Esophagus (tissue), 2 donors: ENCODE data around the gene MAP2K3. TPM values are rescaled to one million over a fixed set of nuclear protein-coding genes. Genes with fewer than 3 reads are reported as not detected.
"Not testable (repeated sequence)": the region's sequence is repeated elsewhere in the genome, so short reads cannot be mapped to it uniquely, and the experiment has no call there.

Experiments
- H3K27ac ChIP-seq, 2 donors: one replicate each; pipeline ENCODE4 v1.5.1; 2013; ENCODE audit warnings: low read depth in 2 of 2, mild to moderate bottlenecking in 2 of 2, inconsistent platforms in 1 of 2, low read length in 1 of 2, moderate library complexity in 1 of 2
- H3K27me3 ChIP-seq, 2 donors: one replicate each; pipeline ENCODE4 v1.6.1; 2013; ENCODE audit warnings: low read length in 2 of 2, control low read depth in 1 of 2, mild to moderate bottlenecking in 1 of 2; ENCODE audit not compliant: insufficient read depth in 2 of 2, control insufficient read depth in 1 of 2
- H3K36me3 ChIP-seq, 2 donors: one replicate each; pipeline ENCODE4 v1.6.1; 2013; ENCODE audit warnings: low read length in 1 of 2; ENCODE audit not compliant: control insufficient read depth in 2 of 2, insufficient read depth in 2 of 2
- H3K4me1 ChIP-seq, 2 donors: one replicate each; pipeline ENCODE4 v1.6.1; 2013; ENCODE audit warnings: low read length in 1 of 2; ENCODE audit not compliant: control insufficient read depth in 2 of 2, insufficient read depth in 2 of 2
- H3K4me3 ChIP-seq, 2 donors: one replicate each; pipeline ENCODE4 v1.5.1; 2013; ENCODE audit warnings: low read length in 2 of 2, mild to moderate bottlenecking in 2 of 2, low read depth in 1 of 2, moderate library complexity in 1 of 2
- H3K9me3 ChIP-seq, 2 donors: one replicate each; pipeline ENCODE4 v1.6.1; 2013; ENCODE audit warnings: mild to moderate bottlenecking in 2 of 2, low read depth in 1 of 2, low read length in 1 of 2, moderate library complexity in 1 of 2; ENCODE audit not compliant: control insufficient read depth in 2 of 2, insufficient read depth in 1 of 2
- WGBS, 2 donors: extraction: QIAGEN DNeasy Blood & Tissue Kit; methylation state at CpG; one replicate each; pipeline ENCODE4 v1.1.7; 2013; 5-methylcytosine and 5-hydroxymethylcytosine counted together
- polyA plus RNA-seq, 2 donors: library from polyadenylated mRNA; stranded (reverse); fragments of 200-250 nt; gene quantifications; one replicate each; pipeline ENCODE4 v1.2.3, GENCODE V29; 2013
- donor health status: healthy with polysubstance abuse.
- donor health status: Bipolar disorder and iron deficiency.

MAP2K3 gene
- polyA plus RNA-seq, 2 donors: 35.5 to 39.8 TPM

GRCh38 chr17:21307273-21307625, 22.7 kb downstream of the MAP2K3 start:
- not testable (repeated sequence) for H3K27ac ChIP-seq, H3K9me3 ChIP-seq, H3K4me1 ChIP-seq, H3K4me3 ChIP-seq, H3K27me3 ChIP-seq
- H3K36me3 ChIP-seq: peaks cover 8 to 37% of the 10 kb centered on the region in 2 donors
- WGBS, 2 donors: 37 to 81% methylated on average over 3 to 5 of the region's 5 CpGs

- H3K27me3 ChIP-seq, H3K27ac ChIP-seq, H3K4me3 ChIP-seq, H3K9me3 ChIP-seq, H3K4me1 ChIP-seq: not testable (repeated sequence)
- peaks cover 10 to 31% of the 10 kb centered on the region in 2 donors for H3K36me3 ChIP-seq
- WGBS, 2 donors: 93 to 95% methylated on average over 6 of the region's 6 CpGs
These were observed 24.4 kb downstream of the MAP2K3 start for GRCh38 chr17:21308931-21309381.

DNA sequence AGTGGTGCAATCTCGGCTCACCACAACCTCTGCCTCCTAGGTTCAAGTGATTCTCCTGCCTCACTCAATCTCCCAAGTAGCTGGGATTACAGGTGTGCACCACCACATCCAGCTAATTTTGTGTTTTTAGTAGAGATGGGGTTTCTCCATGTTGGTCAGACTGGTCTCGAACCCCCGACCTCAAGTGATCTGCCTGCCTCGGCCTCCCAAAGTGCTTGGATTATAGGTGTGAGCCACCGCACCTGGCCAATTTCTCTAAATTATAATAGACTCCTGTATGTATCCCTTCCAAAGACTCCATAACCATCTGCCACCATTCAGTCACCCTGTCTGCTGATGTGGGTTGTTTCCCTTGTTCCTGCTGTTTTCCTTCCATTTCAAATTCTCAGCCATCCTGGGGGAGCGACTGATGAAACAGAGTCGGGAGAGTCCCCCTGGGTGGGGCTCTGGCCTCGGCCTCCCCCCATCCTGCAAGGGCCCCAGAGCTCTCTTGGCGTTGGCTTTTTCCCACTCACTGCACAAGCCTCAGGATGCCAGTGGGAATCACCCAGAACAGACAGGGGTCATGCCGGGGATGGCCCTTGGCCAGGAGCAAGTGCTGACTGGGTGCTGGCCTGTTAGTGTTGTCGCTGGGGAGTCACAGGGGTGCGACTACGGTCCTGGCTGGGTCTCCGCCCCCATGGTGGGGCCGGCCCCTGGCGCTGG, 25.7 kb downstream of the MAP2K3 start:
- not testable (repeated sequence) for H3K27me3 ChIP-seq, H3K4me1 ChIP-seq, H3K9me3 ChIP-seq, H3K27ac ChIP-seq, H3K4me3 ChIP-seq
- WGBS, 2 donors: 85 to 88% methylated on average over 15 to 16 of the region's 16 CpGs
- H3K36me3 ChIP-seq: peaks cover 12 to 28% of the 10 kb centered on the region in 2 donors

- not testable (repeated sequence) for H3K27ac ChIP-seq, H3K9me3 ChIP-seq, H3K27me3 ChIP-seq, H3K4me1 ChIP-seq, H3K4me3 ChIP-seq
- peaks cover 12 to 30% of the 10 kb centered on the region in 2 donors for H3K36me3 ChIP-seq
- WGBS, 2 donors: 71 to 76% methylated on average over 20 to 22 of the region's 22 CpGs
These were observed 26.5 kb downstream of the MAP2K3 start for GRCh38 chr17:21310766-21311602.

DNA sequence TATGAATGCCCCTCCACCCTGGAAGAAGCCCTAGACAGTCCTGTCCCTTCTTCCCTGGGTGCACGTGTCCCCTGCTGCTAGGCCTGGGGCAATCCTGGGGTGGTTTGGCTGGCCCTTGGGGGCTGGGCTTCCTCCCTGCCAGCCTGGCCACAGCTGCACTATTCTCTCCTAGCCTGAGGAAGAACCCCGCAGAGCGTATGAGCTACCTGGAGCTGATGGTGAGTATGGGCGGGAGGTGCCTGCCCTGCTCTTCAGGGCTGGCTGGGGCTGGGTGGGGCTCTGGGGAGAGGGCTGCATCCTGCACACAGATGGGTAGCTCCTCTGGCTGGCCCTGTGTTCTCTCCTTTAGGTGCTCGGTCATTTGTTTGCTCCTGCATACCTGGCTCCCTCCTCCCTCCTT, 28.8 kb downstream of the MAP2K3 start:
- Histone ChIP-seq H3K36me3 (peaks cover 12 to 27% of the 10 kb centered on the region in 2 donors), H3K4me3 (no peak overlapping the region), H3K4me1 (no peaks in the 10 kb centered on the region), H3K9me3 (peaks cover 0 to 3% of the 10 kb centered on the region in 2 donors), H3K27me3 (no peaks in the 10 kb centered on the region), H3K27ac (no peak overlapping the region)
- WGBS, 2 donors: 78 to 83% methylated on average over 5 of the region's 5 CpGs

GRCh38 chr17:21313761-21314160, 29.2 kb downstream of the MAP2K3 start:
- not testable (repeated sequence) for H3K27ac ChIP-seq, H3K9me3 ChIP-seq, H3K4me3 ChIP-seq, H3K27me3 ChIP-seq, H3K4me1 ChIP-seq
- 95 to 96% methylated on average over 2 of the region's 2 CpGs for WGBS, 2 donors
- peaks cover 8 to 27% of the 10 kb centered on the region in 2 donors for H3K36me3 ChIP-seq

DNA sequence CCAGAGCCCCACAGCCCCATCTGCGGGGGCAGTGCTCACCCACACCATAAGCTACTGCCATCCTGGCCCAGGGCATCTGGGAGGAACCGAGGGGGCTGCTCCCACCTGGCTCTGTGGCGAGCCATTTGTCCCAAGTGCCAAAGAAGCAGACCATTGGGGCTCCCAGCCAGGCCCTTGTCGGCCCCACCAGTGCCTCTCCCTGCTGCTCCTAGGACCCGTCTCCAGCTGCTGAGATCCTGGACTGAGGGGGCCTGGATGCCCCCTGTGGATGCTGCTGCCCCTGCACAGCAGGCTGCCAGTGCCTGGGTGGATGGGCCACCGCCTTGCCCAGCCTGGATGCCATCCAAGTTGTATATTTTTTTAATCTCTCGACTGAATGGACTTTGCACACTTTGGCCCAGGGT, 29.8 kb downstream of the MAP2K3 start:
- H3K4me1 ChIP-seq, H3K27ac ChIP-seq, H3K27me3 ChIP-seq, H3K9me3 ChIP-seq, H3K4me3 ChIP-seq: not testable (repeated sequence)
- peaks cover 8 to 24% of the 10 kb centered on the region in 2 donors for H3K36me3 ChIP-seq
- 75 to 78% methylated on average over 5 to 7 of the region's 7 CpGs for WGBS, 2 donors

DNA sequence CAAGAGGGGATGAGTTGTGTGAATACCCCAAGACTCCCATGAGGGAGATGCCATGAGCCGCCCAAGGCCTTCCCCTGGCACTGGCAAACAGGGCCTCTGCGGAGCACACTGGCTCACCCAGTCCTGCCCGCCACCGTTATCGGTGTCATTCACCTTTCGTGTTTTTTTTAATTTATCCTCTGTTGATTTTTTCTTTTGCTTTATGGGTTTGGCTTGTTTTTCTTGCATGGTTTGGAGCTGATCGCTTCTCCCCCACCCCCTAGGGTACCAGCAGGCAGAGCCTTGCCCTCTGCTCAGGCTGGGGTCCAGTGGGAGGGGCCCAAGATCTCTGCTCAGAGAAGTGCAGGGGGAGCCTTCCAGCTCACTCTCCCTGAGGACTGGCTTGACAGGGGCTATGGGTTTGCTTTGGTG, 30.2 kb downstream of the MAP2K3 start:
- not testable (repeated sequence) for H3K4me3 ChIP-seq, H3K27ac ChIP-seq, H3K4me1 ChIP-seq, H3K9me3 ChIP-seq, H3K27me3 ChIP-seq
- peaks cover 8 to 24% of the 10 kb centered on the region in 2 donors for H3K36me3 ChIP-seq
- WGBS, 2 donors: 63 to 78% methylated on average over 7 of the region's 7 CpGs

- not testable (repeated sequence) for H3K27ac ChIP-seq, H3K4me1 ChIP-seq, H3K27me3 ChIP-seq, H3K9me3 ChIP-seq, H3K4me3 ChIP-seq
- H3K36me3 ChIP-seq: peaks cover 8 to 21% of the 10 kb centered on the region in 2 donors
- 87 to 92% methylated on average over 12 to 14 of the region's 16 CpGs for WGBS, 2 donors
These were observed 30.9 kb downstream of the MAP2K3 start for GRCh38 chr17:21315246-21316000.
